Measurements from ENCODE around the gene LSM14B.

Gene LSM14B

DNA sequence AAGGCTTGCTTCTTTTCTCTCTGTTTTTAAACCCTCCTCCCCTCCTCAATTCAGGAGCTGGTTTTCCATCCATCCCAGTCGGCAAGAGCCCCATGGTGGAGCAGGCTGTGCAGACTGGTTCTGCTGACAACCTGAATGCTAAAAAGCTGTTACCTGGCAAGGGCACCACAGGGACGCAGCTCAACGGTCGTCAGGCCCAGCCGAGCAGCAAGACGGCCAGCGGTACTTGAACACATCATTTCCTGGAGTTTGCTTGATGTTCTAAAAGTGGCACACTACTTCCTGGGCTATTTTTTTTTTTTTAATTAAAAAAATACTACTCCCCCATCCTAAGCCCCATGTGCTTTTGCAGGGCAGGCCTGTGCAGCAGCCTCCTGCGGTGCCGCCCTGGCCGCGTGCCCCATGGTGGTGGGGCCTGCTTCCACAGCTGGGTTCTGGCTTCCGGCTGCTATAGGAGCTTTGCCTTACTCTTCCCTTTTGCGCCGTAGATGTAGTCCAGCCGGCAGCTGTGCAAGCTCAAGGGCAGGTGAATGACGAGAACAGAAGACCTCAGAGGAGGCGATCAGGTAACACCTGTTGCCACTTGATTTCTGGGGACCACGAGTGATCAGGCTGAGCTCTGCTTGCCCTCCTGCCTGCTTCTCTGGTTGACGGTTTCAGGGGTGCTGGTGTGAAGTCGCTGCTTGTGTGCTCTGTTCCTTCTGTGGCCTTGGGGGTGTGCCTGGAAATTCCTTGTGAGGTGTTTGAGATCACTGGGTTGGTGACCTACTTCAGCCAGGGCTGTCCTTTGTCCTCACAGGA is 7.7 kb downstream of the LSM14B start:
- TF ChIP-seq, protein P1, sequence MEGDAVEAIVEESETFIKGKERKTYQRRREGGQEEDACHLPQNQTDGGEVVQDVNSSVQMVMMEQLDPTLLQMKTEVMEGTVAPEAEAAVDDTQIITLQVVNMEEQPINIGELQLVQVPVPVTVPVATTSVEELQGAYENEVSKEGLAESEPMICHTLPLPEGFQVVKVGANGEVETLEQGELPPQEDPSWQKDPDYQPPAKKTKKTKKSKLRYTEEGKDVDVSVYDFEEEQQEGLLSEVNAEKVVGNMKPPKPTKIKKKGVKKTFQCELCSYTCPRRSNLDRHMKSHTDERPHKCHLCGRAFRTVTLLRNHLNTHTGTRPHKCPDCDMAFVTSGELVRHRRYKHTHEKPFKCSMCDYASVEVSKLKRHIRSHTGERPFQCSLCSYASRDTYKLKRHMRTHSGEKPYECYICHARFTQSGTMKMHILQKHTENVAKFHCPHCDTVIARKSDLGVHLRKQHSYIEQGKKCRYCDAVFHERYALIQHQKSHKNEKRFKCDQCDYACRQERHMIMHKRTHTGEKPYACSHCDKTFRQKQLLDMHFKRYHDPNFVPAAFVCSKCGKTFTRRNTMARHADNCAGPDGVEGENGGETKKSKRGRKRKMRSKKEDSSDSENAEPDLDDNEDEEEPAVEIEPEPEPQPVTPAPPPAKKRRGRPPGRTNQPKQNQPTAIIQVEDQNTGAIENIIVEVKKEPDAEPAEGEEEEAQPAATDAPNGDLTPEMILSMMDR (conservative IDR thresholded peaks at IDR 0.05): no peak
- no peak overlapping the region for H3K27ac ChIP-seq

DNA sequence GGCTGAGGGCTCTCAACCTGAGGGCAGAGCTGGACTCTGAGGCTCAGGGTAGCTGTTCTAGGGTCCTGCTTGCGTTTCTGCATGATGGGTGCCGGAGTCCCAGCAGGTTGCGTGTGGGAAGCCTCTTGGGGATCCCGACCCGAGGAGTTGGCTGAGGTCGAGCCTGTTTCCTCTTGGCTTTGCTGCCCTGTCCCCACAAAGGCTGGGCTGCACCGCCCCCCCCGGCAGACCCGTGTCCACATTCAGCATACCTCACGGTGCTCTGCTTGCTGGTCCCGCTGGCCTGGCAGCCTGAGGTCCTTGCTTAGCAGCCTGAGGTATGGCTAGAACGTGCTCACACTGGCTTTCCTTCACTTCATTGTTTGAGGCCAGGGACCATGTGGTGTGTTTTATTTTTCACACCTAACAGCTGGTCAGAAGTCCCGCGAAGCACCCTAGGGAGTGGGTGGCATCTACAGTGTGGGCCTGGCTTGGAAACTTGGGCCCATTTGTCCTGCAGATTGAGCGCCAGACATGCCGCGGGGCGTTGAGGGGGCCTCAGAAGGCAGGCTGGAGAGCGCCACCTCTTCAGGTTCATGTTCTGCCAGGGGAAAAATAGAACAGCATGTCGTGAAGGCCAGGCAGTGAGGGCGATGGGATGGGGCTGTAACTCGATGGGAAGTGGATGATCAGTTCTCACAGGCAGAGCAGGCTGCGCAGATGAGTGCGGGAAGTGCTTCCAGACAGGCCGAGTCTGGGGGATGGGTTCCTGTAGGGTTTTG is 9.5 kb downstream of the LSM14B start:
- TF ChIP-seq, protein P1 (conservative IDR thresholded peaks at IDR 0.05): no peak
- no peak overlapping the region for H3K27ac ChIP-seq

DNA sequence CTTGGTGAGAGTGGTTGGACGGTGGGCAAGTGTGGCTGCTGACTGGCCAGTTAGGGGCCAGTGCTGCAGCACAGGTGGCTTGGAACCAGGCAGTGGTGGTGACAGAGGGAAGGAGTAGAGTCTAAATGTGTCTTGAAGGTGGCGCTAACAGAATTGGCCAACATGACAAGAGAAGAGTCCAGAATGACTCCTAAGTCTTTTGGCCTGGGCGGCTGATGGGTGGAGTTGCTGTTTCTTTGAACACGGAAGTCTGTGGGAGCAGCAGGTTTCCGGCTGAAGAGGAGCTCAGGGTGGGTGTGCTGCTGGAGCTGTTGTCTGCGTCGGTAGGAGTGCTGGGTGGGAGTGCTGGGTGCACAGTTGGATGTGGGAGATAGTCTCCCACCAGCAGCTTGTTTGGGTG is 10.1 kb downstream of the LSM14B start:
- TF ChIP-seq, protein P1 (conservative IDR thresholded peaks at IDR 0.05): no peak
- no peak overlapping the region for H3K27ac ChIP-seq

DNA sequence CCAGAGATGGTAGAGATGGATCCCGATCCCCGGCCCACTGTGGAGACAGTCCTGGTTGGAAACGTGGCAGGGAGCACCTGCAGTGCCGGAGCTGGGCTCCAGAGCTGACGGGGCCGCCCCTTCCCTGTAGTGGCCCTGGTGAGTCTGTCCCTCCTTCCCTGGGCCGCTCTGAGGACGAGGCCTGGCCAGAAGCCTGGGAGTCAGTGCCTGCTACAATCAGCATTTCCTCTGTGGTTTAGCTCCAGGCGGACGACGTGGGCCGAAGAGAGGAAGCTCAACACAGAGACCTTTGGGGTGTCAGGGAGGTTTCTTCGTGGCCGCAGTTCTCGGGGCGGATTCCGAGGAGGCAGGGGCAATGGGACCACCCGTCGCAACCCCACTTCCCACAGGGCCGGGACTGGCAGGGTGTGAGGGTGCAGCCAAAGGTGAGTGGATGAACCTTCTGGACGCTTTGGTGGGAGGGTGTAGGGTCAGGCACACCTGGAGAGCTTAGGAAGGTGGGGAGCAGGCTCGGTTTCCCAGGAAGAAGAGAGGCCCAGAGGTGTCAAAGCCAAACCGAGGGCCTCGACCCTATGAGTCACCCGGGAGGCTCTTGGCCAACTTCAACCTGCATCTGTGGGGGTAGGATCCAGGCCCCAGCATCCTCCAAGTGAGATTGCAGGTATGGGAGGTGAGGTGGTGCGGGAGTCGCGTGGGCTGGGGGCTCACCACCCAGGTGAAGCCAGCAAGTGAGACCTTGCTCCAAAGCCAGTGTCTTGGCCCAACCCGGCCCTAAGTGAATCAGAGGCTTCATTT is 11.0 kb downstream of the LSM14B start:
- H3K27ac ChIP-seq: peak overlapping the region; percentile 21
- TF ChIP-seq, protein P1 (conservative IDR thresholded peaks at IDR 0.05): no peak

DNA sequence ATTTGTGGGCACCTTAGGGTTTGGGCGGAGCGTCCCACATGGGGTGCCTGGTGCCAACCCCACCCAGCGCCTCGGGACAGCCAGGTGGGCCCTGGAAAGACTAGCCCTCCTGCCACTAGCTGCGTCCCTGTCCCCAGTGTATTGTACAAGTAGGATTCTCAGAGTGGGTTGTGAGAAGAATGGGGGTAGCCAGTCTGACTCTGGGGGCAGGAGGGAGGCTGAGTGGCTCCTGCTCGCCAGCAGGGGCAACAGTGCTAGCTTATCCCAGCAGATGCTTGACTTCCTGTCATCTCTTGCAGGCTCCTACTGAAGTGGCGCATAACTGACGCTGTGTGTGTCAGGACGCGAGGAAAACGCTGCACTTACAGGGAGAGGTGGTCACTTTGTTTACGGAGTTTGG is 11.6 kb downstream of the LSM14B start:
- TF ChIP-seq, protein P1 (conservative IDR thresholded peaks at IDR 0.05): peak; percentile 27; the same call in 1 of the 2 replicates
- H3K27ac ChIP-seq: peak overlapping the region; percentile 21; the same call in 1 of the 2 replicates

DNA sequence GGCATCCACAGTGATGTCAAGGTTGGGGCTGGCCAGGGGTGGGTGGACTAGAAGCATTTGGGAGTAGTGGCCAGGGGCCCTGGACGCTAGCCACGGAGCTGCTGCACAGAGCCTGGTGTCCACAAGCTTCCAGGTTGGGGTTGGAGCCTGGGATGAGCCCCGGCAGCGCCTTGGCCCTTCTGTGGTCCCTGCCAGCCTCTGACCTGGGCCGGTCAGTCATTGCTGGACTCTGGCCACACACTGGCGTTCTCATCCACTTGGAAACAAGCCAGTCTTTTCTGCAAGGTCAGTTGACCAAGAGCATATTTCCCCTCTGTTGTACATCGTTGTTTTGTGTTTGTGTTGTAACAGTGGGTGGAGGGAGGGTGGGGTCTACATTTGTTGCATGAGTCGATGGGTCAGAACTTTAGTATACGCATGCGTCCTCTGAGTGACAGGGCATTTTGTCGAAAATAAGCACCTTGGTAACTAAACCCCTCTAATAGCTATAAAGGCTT is 12.5 kb downstream of the LSM14B start:
- peak overlapping the region; percentile 21 for H3K27ac ChIP-seq
- TF ChIP-seq, protein P1 (conservative IDR thresholded peaks at IDR 0.05): no peak

Measured in VCaP (cell line).